Measurements from ENCODE around the gene POTEM. TPM values are rescaled to one million over a fixed set of nuclear protein-coding genes. Genes with fewer than 3 reads are reported as not detected.
"Not testable (repeated sequence)": the region's sequence is repeated elsewhere in the genome, so short reads cannot be mapped to it uniquely, and the experiment has no call there.

Gene POTEM
- total RNA-seq (not detected), polyA plus RNA-seq (not detected)
- long read RNA-seq, donor 1: 0 reads
- long read RNA-seq, donor 2: 0 reads
- long read RNA-seq, donor 3: 0 reads
- long read RNA-seq, donor 4: 0 reads

DNA sequence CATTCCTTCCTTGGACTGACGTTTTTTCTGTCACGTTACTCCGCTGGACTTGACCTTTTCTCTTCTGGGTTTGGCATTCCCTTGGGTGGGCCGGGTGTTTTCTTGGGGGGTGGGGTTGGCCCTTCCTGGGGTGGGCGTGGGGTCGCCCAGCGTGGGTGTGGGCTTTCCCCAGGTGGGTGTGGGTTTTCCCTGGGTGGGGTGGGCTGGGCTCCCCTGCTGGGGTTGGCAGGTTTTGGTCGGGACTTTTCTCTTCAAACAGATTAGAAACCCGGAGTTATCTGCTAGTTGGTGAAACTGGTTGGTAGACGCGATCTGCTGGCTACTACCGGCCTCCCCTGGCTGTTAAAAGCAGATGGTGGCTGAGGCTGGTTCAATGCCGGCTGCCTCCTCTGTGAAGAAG is at the start of gene POTEM:
POTEM (plus strand) TSS at position 301 of the 400 bp plus-strand sequence; CDS start at position 353, 52 bp downstream.
- DNase-seq; intact Hi-C loops (cut with DNase I); H3K4me3 ChIP-seq (ENCODE audit: low read length): not testable (repeated sequence)

DNA sequence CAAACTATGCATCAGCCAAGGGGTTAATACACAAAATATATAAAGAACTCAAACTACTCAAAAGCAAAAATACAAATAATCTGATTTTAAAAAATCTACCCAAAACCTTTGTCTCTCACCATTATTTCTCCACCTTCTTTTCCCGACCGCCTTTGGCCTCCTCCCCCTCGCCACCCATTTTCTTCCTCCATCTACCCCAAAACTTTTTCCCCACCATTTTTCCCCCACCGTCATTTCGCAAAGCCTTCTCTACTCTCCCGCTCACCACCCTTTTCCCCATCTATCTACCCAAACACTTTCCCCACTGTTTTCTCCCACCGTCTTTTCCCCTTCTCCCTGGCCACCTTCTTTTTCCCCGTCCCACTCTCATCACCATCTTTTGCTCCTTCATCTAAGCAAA is 48.9 kb upstream of the POTEM start:
- 86% methylated on average over 1 of the region's 8 CpGs for WGBS
- H3K9me3 ChIP-seq (ENCODE audit: control insufficient read depth, low read length); ATAC-seq; DNase-seq; H3K4me3 ChIP-seq (ENCODE audit: low read length); H3K27ac ChIP-seq (ENCODE audit: low read length); intact Hi-C loops (cut with DNase I); H3K27me3 ChIP-seq (ENCODE audit: control insufficient read depth, insufficient read depth); H3K4me1 ChIP-seq (ENCODE audit: control insufficient read depth, insufficient read depth, low read length): not testable (repeated sequence)

More for the DNA sequence above, at the start of gene POTEM:
- H3K27ac ChIP-seq (ENCODE audit: low read length); H3K9me3 ChIP-seq (ENCODE audit: control insufficient read depth, low read length); H3K4me1 ChIP-seq (ENCODE audit: control insufficient read depth, insufficient read depth, low read length); H3K27me3 ChIP-seq (ENCODE audit: control insufficient read depth, insufficient read depth); ATAC-seq: not testable (repeated sequence)
- WGBS: no CpG with 5 or more reads among the region's 13 CpGs

- H3K27ac ChIP-seq (ENCODE audit: low read length); H3K4me3 ChIP-seq (ENCODE audit: low read length); H3K4me1 ChIP-seq (ENCODE audit: control insufficient read depth, insufficient read depth, low read length); DNase-seq; intact Hi-C loops (cut with DNase I); H3K27me3 ChIP-seq (ENCODE audit: control insufficient read depth, insufficient read depth); H3K9me3 ChIP-seq (ENCODE audit: control insufficient read depth, low read length): not testable (repeated sequence)
- 93% methylated on average over 3 of the region's 19 CpGs for WGBS
- ATAC-seq: peak; percentile 21 to 33
These were observed 47.2 kb upstream of the POTEM start for GRCh38 chr14:18920052-18920451.

DNA sequence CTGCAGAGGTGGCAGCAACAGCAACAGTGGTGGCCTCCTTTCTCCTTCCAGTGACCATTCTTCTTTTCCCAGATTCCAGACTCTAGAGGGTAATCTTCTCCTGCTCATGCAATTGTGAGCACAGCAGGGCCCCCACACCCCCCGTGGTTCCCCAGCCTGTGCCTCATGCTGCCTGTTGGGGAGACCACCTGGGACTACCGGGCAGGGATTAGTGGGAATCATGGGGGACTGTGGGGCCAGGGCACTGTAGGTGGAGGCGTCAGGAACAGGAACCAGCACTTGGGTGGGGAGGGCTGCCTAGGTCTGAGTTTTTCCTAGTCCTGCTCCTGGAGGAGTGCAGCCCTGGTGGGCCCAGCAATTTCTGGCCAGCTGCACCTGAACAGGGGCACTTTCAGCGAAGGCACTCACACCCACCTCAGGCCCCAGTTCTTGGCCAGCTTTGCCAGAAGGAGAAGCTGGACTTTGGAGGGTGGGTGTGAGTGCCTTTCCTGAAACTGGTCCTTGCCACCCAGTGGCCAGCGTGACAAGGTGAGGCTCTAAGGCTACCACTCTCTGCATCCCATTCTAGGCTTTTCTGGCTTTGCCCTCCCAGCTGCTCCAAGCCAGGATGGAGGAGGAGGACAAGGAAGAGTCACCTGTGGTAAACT is 46.1 kb upstream of the POTEM start:
- intact Hi-C loops (cut with DNase I); H3K27me3 ChIP-seq (ENCODE audit: control insufficient read depth, insufficient read depth); H3K27ac ChIP-seq (ENCODE audit: low read length); H3K4me1 ChIP-seq (ENCODE audit: control insufficient read depth, insufficient read depth, low read length); H3K9me3 ChIP-seq (ENCODE audit: control insufficient read depth, low read length); H3K4me3 ChIP-seq (ENCODE audit: low read length): not testable (repeated sequence)
- DNase-seq (peak in 1 of 3 donors; percentile 13), ATAC-seq (peak; percentile 41 to 47)
- WGBS: 77% methylated on average over 2 of the region's 5 CpGs

- 63% methylated on average over 3 of the region's 9 CpGs for WGBS
- intact Hi-C loops (cut with DNase I); DNase-seq; H3K27ac ChIP-seq (ENCODE audit: low read length); ATAC-seq; H3K4me1 ChIP-seq (ENCODE audit: control insufficient read depth, insufficient read depth, low read length); H3K4me3 ChIP-seq (ENCODE audit: low read length); H3K9me3 ChIP-seq (ENCODE audit: control insufficient read depth, low read length); H3K27me3 ChIP-seq (ENCODE audit: control insufficient read depth, insufficient read depth): not testable (repeated sequence)
These were observed 30.4 kb upstream of the POTEM start for GRCh38 chr14:18936848-18937247.

GRCh38 chr14:18938733-18939132 is 28.5 kb upstream of the POTEM start:
- intact Hi-C loops (cut with DNase I); H3K4me1 ChIP-seq (ENCODE audit: control insufficient read depth, insufficient read depth, low read length); ATAC-seq; H3K27me3 ChIP-seq (ENCODE audit: control insufficient read depth, insufficient read depth); H3K4me3 ChIP-seq (ENCODE audit: low read length); H3K27ac ChIP-seq (ENCODE audit: low read length); H3K9me3 ChIP-seq (ENCODE audit: control insufficient read depth, low read length); DNase-seq: not testable (repeated sequence)
- WGBS: no CpG with 5 or more reads among the region's 2 CpGs

- H3K27ac ChIP-seq (ENCODE audit: low read length); ATAC-seq; H3K4me3 ChIP-seq (ENCODE audit: low read length); intact Hi-C loops (cut with DNase I); H3K9me3 ChIP-seq (ENCODE audit: control insufficient read depth, low read length); H3K27me3 ChIP-seq (ENCODE audit: control insufficient read depth, insufficient read depth); H3K4me1 ChIP-seq (ENCODE audit: control insufficient read depth, insufficient read depth, low read length): not testable (repeated sequence)
- 38% methylated on average over 2 of the region's 6 CpGs for WGBS
- DNase-seq: peak in 2 of 3 donors; percentile 1 to 21
These were observed 17.3 kb upstream of the POTEM start for GRCh38 chr14:18949939-18950338.

DNA sequence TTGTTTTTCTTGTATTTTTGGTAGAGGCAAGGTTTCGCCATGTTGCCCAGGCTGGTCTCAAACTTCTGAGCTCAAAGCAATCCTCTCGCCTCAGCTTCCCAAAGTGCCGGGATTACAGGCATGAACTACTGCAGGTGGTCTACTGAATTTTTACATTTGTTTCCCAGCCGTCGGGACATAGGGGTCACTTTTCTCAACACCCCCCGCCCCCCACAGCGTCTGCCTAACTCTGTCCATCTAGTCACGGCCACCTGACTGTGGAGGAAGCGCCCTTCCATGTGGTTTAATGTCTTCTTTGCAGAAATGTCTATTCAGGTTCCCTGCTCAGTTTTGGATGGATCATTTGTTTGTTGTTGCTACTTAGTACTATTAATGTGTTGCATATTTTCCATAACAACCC is 14.1 kb upstream of the POTEM start:
- DNase-seq (peak in 2 of 3 donors; percentile 23 to 40), ATAC-seq (peak; percentile 41 to 44)
- H3K9me3 ChIP-seq (ENCODE audit: control insufficient read depth, low read length); H3K4me3 ChIP-seq (ENCODE audit: low read length); H3K27me3 ChIP-seq (ENCODE audit: control insufficient read depth, insufficient read depth); H3K4me1 ChIP-seq (ENCODE audit: control insufficient read depth, insufficient read depth, low read length); intact Hi-C loops (cut with DNase I); H3K27ac ChIP-seq (ENCODE audit: low read length): not testable (repeated sequence)
- WGBS: 67% methylated on average over 9 of the region's 9 CpGs

DNA sequence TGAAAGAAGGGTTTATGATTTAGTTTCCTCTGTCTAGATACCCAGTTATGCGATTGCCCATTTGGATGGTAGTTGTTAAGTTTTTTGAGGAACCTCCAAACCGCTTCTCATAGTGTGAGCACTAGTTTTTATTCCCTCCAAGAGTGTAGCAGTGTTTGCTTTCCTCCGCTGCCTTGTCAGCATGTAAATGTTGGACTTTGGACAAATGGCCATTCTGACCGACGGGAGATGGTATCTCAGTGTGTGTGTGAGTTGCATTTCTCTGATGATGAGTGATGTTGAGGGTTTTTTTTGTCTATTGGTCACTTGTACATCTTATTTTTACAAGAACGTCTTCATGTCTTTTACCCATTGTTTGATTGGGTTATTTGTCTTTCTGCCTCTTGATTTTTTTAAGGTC is 11.4 kb upstream of the POTEM start:
- H3K4me3 ChIP-seq (ENCODE audit: low read length); H3K27ac ChIP-seq (ENCODE audit: low read length); H3K9me3 ChIP-seq (ENCODE audit: control insufficient read depth, low read length); ATAC-seq; DNase-seq; H3K27me3 ChIP-seq (ENCODE audit: control insufficient read depth, insufficient read depth); H3K4me1 ChIP-seq (ENCODE audit: control insufficient read depth, insufficient read depth, low read length); intact Hi-C loops (cut with DNase I): not testable (repeated sequence)
- WGBS: 56% methylated on average over 4 of the region's 6 CpGs

GRCh38 chr14:18961576-18961975 is 5.7 kb upstream of the POTEM start:
- H3K4me3 ChIP-seq (ENCODE audit: low read length); H3K27me3 ChIP-seq (ENCODE audit: control insufficient read depth, insufficient read depth); H3K9me3 ChIP-seq (ENCODE audit: control insufficient read depth, low read length); H3K27ac ChIP-seq (ENCODE audit: low read length); H3K4me1 ChIP-seq (ENCODE audit: control insufficient read depth, insufficient read depth, low read length); DNase-seq; intact Hi-C loops (cut with DNase I); ATAC-seq: not testable (repeated sequence)
- WGBS: 32% methylated on average over 1 of the region's 2 CpGs

- WGBS: no CpG with 5 or more reads among the region's 6 CpGs
- H3K4me1 ChIP-seq (ENCODE audit: control insufficient read depth, insufficient read depth, low read length); intact Hi-C loops (cut with DNase I); ATAC-seq; H3K27me3 ChIP-seq (ENCODE audit: control insufficient read depth, insufficient read depth); DNase-seq; H3K9me3 ChIP-seq (ENCODE audit: control insufficient read depth, low read length); H3K4me3 ChIP-seq (ENCODE audit: low read length); H3K27ac ChIP-seq (ENCODE audit: low read length): not testable (repeated sequence)
These were observed 5.1 kb upstream of the POTEM start for GRCh38 chr14:18962143-18962542.
